SJCRH30 (cell line): ENCODE results near the gene EHD1. TPM values are rescaled to one million over a fixed set of nuclear protein-coding genes. Genes with fewer than 3 reads are reported as not detected.

Experiments
- DNase-seq, 2 experiments: peaks; one replicate each; pipeline ENCODE4 v3.0.0-alpha.2; 2015 to 2020
- H3K27ac ChIP-seq: fragments of 250-450 bp; sonication (Bioruptor Pico); 2 replicates; pipeline ENCODE4 v1.5.1; 2020; ENCODE audit warnings: mild to moderate bottlenecking, moderate library complexity
- H3K27me3 ChIP-seq: fragments of 250-450 bp; sonication (Bioruptor Pico); 2 replicates; pipeline ENCODE4 v1.5.1; 2020; ENCODE audit warnings: mild to moderate bottlenecking, moderate library complexity
- H3K36me3 ChIP-seq: fragments of 250-450 bp; sonication (Bioruptor Pico); 2 replicates; pipeline ENCODE4 v1.5.1; 2020; ENCODE audit warnings: mild to moderate bottlenecking, moderate library complexity
- H3K4me1 ChIP-seq: fragments of 250-450 bp; sonication (Bioruptor Pico); 2 replicates; pipeline ENCODE4 v1.5.1; 2020; ENCODE audit warnings: mild to moderate bottlenecking, moderate library complexity
- H3K4me3 ChIP-seq: fragments of 250-450 bp; sonication (Bioruptor Pico); 2 replicates; pipeline ENCODE4 v1.5.1; 2020; ENCODE audit warnings: mild to moderate bottlenecking, moderate library complexity
- H3K9me3 ChIP-seq: fragments of 250-450 bp; sonication (Bioruptor Pico); replicated peaks from 2 replicates; pipeline ENCODE4 v1.5.1; 2020; ENCODE audit warnings: mild to moderate bottlenecking, moderate library complexity
- total RNA-seq: library from RNA; depleted of rRNA; stranded (reverse); fragments of >200 nt; shearing (Covaris generic); gene quantifications from 2 replicates; pipeline ENCODE4 v1.2.3, GENCODE V29; 2014

EHD1 gene
- total RNA-seq, 1 experiment from 2014 or later = 45.0 TPM

DNA sequence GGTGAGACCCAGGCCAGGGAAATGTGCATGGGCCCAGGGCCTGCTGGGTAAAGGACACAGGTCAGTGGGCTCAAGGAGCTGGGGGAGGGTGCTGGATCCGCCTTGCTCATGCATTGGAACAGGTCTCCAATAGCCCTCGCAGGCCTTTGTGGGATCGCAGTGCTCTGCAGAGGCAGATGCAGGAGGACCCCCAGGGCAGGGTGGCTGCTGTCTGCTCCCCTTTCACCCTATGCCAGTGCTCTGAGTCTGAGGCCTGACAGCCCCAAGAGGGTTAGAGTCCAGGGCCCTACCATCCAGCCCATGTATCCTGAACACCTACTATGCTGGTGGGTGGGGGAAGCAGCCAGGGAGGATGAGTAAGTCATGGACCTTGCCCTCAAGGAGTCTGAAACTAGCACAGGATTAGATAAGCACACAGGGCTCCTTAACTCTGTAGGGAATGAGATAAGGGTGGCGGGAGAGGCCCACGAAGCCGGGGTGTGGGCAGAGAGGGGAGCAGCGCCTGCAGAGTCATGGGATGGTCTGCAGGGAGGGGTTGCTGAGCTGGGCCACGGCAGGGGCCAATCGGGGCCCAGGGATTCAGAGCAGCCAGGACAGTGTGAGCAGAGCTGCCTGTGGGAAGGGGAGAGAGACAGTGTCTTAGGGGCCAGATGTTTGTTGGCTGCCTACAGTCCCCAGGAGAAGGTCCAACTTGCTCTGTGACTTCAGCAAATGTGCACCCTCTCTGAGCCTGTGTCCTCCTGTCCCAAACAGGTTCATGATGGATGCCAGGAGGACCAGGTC, 10.5 kb upstream of the EHD1 start:
- DNase-seq = no peak
- Histone ChIP-seq H3K4me3 (no peak overlapping the region), H3K36me3 (no peaks in the 10 kb centered on the region)

GRCh38 chr11:64888406-64888728, 9.9 kb upstream of the EHD1 start:
- no peaks in the 10 kb centered on the region for H3K36me3 ChIP-seq
- H3K27ac ChIP-seq = no peak overlapping the region
- peak overlapping the region; percentile 43 for H3K4me3 ChIP-seq
- no peaks in the 10 kb centered on the region for H3K9me3 ChIP-seq
- H3K4me1 ChIP-seq = peaks cover 6% of the 10 kb centered on the region; the same call in 1 of the 2 replicates
- 0 out of 2 replicates have a peak, but pooled peaks cover 8% of the 10 kb centered on the region for H3K27me3 ChIP-seq
- DNase-seq = no peak

More for the DNA sequence above, 10.5 kb upstream of the EHD1 start:
- Histone ChIP-seq H3K27me3 (0 out of 2 replicates have a peak, but pooled peaks cover 4% of the 10 kb centered on the region), H3K27ac (no peak overlapping the region), H3K4me1 (peaks cover 6% of the 10 kb centered on the region; the same call in 1 of the 2 replicates), H3K9me3 (no peaks in the 10 kb centered on the region)

- Histone ChIP-seq H3K4me1 (peaks cover 6% of the 10 kb centered on the region; the same call in 1 of the 2 replicates), H3K27me3 (0 out of 2 replicates have a peak, but pooled peaks cover 9% of the 10 kb centered on the region), H3K9me3 (no peaks in the 10 kb centered on the region), H3K27ac (no peak overlapping the region), H3K4me3 (peak overlapping the region; percentile 43), H3K36me3 (no peaks in the 10 kb centered on the region)
- peak; percentile 73 to 82 for DNase-seq
Measured at GRCh38 chr11:64887757-64888405, 9.5 kb upstream of the EHD1 start.

DNA sequence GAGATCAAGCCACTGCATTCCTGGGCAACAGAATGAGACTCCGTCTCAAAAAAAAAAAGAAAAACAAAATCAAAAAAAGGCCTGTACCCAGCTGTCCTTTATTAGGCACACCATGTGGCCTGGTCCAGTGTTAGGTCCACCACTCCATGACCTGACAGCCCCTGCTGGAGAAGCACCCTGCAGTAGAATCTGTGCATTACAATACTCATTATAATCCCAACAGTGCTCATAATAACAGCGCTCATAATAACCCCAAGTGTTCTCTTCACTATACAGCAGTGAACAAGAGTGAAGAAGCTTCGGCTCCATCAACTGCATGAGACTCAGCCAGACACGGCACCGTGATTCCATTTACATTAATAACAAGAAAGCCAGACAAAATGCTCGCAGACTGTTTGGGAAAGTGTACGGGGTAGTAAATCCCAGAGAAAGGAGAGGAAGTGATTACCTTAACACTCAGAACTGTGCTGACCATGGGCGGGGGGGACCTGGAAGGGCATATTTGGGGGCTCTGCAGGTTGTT, 8.9 kb upstream of the EHD1 start:
- DNase-seq = no peak
- H3K4me3 ChIP-seq = no peak overlapping the region
- no peak overlapping the region for H3K27ac ChIP-seq
- H3K4me1 ChIP-seq = peaks cover 6% of the 10 kb centered on the region; the same call in 1 of the 2 replicates
- H3K36me3 ChIP-seq = no peaks in the 10 kb centered on the region
- H3K9me3 ChIP-seq = no peaks in the 10 kb centered on the region
- 0 out of 2 replicates have a peak, but pooled peaks cover 9% of the 10 kb centered on the region for H3K27me3 ChIP-seq

- Histone ChIP-seq H3K36me3 (no peaks in the 10 kb centered on the region), H3K27me3 (0 out of 2 replicates have a peak, but pooled peaks cover 9% of the 10 kb centered on the region), H3K4me3 (no peak overlapping the region), H3K4me1 (peaks cover 6% of the 10 kb centered on the region; the same call in 1 of the 2 replicates), H3K9me3 (no peaks in the 10 kb centered on the region), H3K27ac (no peak overlapping the region)
- DNase-seq = no peak
Measured at GRCh38 chr11:64885367-64886286, 7.2 kb upstream of the EHD1 start.

GRCh38 chr11:64884019-64884418, 5.6 kb upstream of the EHD1 start:
- Histone ChIP-seq H3K27ac (no peak overlapping the region), H3K4me3 (no peak overlapping the region), H3K9me3 (no peaks in the 10 kb centered on the region), H3K36me3 (no peaks in the 10 kb centered on the region), H3K4me1 (peaks cover 9% of the 10 kb centered on the region; the same call in 1 of the 2 replicates), H3K27me3 (0 out of 2 replicates have a peak, but pooled peaks cover 9% of the 10 kb centered on the region)
- no peak for DNase-seq

- peaks cover 9% of the 10 kb centered on the region; the same call in 1 of the 2 replicates for H3K4me1 ChIP-seq
Measured at GRCh38 chr11:64883575-64883974, 5.2 kb upstream of the EHD1 start.

DNA sequence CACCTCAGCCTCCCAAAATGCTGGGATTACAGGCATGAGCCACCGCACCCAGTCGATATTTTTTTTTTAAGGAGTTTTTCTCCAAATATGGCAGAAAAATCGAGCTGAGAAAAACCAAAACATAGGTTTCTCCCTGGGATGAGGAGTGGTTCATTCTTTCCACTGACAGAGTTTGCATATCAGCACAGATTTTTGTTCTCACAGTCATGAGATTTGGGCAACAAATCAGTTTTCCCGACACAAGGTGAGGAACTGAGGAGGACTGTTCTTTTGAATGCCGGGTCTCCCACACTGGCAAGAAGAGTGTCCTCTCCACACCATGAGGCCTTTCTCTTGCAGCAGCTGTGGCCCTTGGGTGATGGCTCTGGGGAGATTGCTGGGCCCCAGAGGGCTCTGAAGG, 3.8 kb upstream of the EHD1 start:
- Histone ChIP-seq H3K27ac (no peak overlapping the region), H3K4me3 (no peak overlapping the region), H3K27me3 (0 out of 2 replicates have a peak, but pooled peaks cover 9% of the 10 kb centered on the region), H3K9me3 (no peaks in the 10 kb centered on the region), H3K36me3 (no peaks in the 10 kb centered on the region), H3K4me1 (peaks cover 5% of the 10 kb centered on the region; the same call in 1 of the 2 replicates)
- no peak for DNase-seq

More at GRCh38 chr11:64883575-64883974, 5.2 kb upstream of the EHD1 start:
- Histone ChIP-seq H3K4me3 (no peak overlapping the region), H3K27me3 (0 out of 2 replicates have a peak, but pooled peaks cover 9% of the 10 kb centered on the region), H3K36me3 (no peaks in the 10 kb centered on the region), H3K9me3 (no peaks in the 10 kb centered on the region), H3K27ac (no peak overlapping the region)
- no peak for DNase-seq

DNA sequence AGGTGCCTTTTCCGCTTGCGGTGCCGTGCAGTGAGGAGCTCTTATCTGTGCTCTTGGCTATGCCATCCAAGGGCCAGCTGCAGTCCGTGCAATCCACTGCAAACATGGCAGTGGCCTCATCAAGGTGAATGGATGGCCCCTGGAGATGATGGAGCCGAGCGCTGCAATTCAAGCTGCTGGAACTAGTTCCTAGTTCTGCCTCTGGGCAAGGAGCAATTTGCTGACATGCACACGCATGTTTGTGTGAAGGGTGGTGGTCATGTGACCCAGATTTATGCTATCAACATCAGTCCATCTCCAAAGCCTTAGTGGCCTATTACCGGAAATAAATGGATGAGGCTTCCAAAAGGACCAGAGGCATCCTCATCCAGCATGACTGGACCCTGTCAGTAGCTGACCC, 3.1 kb upstream of the EHD1 start:
- Histone ChIP-seq H3K27ac (no peak overlapping the region), H3K4me3 (no peak overlapping the region), H3K27me3 (0 out of 2 replicates have a peak, but pooled peaks cover 9% of the 10 kb centered on the region), H3K36me3 (no peaks in the 10 kb centered on the region), H3K9me3 (no peaks in the 10 kb centered on the region), H3K4me1 (peaks cover 11% of the 10 kb centered on the region; the same call in 1 of the 2 replicates)
- DNase-seq = no peak

GRCh38 chr11:64880240-64881001, 2.0 kb upstream of the EHD1 start:
- no peak overlapping the region for H3K27ac ChIP-seq
- H3K4me1 ChIP-seq = peaks cover 22% of the 10 kb centered on the region
- no peak overlapping the region for H3K4me3 ChIP-seq
- no peaks in the 10 kb centered on the region for H3K36me3 ChIP-seq
- H3K9me3 ChIP-seq = no peaks in the 10 kb centered on the region
- DNase-seq = no peak
- H3K27me3 ChIP-seq = 0 out of 2 replicates have a peak, but pooled peaks cover 9% of the 10 kb centered on the region

DNA sequence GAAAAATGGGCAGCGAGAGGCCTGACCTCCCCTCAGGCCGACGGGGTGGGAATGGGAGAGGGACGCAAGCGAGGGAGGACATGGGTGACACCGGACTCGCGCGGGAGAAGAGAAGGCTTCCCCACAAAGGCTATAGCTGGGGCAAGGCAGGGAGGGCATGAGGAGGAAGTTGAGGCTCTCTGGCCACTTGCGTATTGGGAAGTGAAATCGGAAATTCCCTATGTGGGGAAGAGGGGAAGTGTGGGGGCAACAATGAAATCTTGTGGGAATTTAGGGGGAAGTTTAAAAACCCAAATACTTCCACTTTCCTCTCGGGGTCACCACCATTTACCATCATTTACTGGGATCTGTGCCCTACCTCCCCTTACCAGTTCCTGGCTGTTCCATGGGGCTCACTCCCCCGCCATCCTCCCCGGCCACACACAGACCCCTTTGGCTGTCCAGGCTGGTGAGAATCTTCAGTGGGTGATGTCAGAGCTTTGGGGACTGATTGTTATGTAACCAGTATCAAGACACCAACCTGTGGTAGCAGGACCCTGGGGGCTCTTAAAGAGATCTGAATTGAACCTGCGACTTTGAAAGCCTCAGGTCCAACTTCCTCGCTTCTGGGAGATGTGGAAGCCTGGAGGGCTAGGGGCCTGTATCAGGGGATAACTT, 951 bp upstream of the EHD1 start:
- Histone ChIP-seq H3K27ac (peak overlapping the region; percentile 42), H3K4me3 (peak overlapping the region; percentile 89), H3K36me3 (no peaks in the 10 kb centered on the region), H3K27me3 (0 out of 2 replicates have a peak, but pooled peaks cover 9% of the 10 kb centered on the region), H3K4me1 (peaks cover 31% of the 10 kb centered on the region), H3K9me3 (no peaks in the 10 kb centered on the region)
- DNase-seq = no peak

- Histone ChIP-seq H3K27ac (peak overlapping the region; percentile 31), H3K4me1 (peaks cover 37% of the 10 kb centered on the region)
Measured at GRCh38 chr11:64878223-64878493, 263 bp downstream of the EHD1 start.

More at GRCh38 chr11:64878223-64878493, 263 bp downstream of the EHD1 start:
- DNase-seq = no peak
- H3K27me3 ChIP-seq = no peaks in the 10 kb centered on the region
- H3K9me3 ChIP-seq = no peaks in the 10 kb centered on the region
- peaks cover 2% of the 10 kb centered on the region; the same call in 1 of the 2 replicates for H3K36me3 ChIP-seq
- H3K4me3 ChIP-seq = peak overlapping the region; percentile 89
